Measurements from ENCODE around the gene SLC5A6. TPM values are rescaled to one million over a fixed set of nuclear protein-coding genes. Genes with fewer than 3 reads are reported as not detected.

The SLC5A6 gene
- total and polyA plus RNA-seq, 4 experiments from 2014 or later = 18.9 to 25.1 (median 21.8) TPM

GRCh38 chr2:27237341-27237945, 25.4 kb upstream of the SLC5A6 start:
- H3K27ac ChIP-seq (ENCODE audit: low read depth, low read length) = no peak overlapping the region
- no peak overlapping the region for H3K27ac Mint-ChIP-seq
- no peak for DNase-seq
- CTCF ChIA-PET (ENCODE audit: partially characterized antibody) = interaction anchor here (0.5 kb wide), 1 partner anchor 67 kb away, joined by 3 read pairs; no protein-coding TSS in a partner anchor
- H3K4me3 ChIP-seq (ENCODE audit: low read length in 2 of 2) = no peak overlapping the region
- H3K27me3 ChIP-seq (ENCODE audit: insufficient read depth, low read length) = no peaks in the 10 kb centered on the region
- peaks cover 8% of the 10 kb centered on the region for H3K4me1 ChIP-seq (ENCODE audit: insufficient read depth, low read length)
- no peaks in the 10 kb centered on the region for H3K9me3 ChIP-seq (ENCODE audit: control insufficient read depth in 1 of 2, low read length in 2 of 2)
- peaks cover 0 to 14% (median 7%) of the 10 kb centered on the region in 4 donors for H3K4me1 Mint-ChIP-seq
- no peak overlapping the region for H3K4me3 Mint-ChIP-seq
- intact Hi-C loops (cut with micrococcal nuclease) = no loop called here
- H3K36me3 ChIP-seq (ENCODE audit: insufficient read depth, low read length) = peaks cover 86% of the 10 kb centered on the region
- H3K27me3 Mint-ChIP-seq = no peaks in the 10 kb centered on the region
- H3K36me3 Mint-ChIP-seq = peaks cover 59 to 97% of the 10 kb centered on the region in 2 donors
- peaks cover 0 to 2% (median 0%) of the 10 kb centered on the region in 8 donors for H3K9me3 Mint-ChIP-seq
- POLR2A ChIA-PET (ENCODE audit: partially characterized antibody) = no interaction called here

GRCh38 chr2:27236626-27237025, 24.6 kb upstream of the SLC5A6 start:
- no peak for DNase-seq
- H3K27me3 Mint-ChIP-seq = no peaks in the 10 kb centered on the region
- no peak overlapping the region for H3K4me3 Mint-ChIP-seq
- peaks cover 0 to 2% (median 0%) of the 10 kb centered on the region in 8 donors for H3K9me3 Mint-ChIP-seq
- POLR2A ChIA-PET (ENCODE audit: partially characterized antibody) = no interaction called here
- H3K36me3 Mint-ChIP-seq = peaks cover 64 to 97% of the 10 kb centered on the region in 2 donors
- H3K9me3 ChIP-seq (ENCODE audit: control insufficient read depth in 1 of 2, low read length in 2 of 2) = no peaks in the 10 kb centered on the region
- peaks cover 0 to 5% (median 2%) of the 10 kb centered on the region in 4 donors for H3K4me1 Mint-ChIP-seq
- H3K4me1 ChIP-seq (ENCODE audit: insufficient read depth, low read length) = peaks cover under 1% of the 10 kb centered on the region
- no peak overlapping the region for H3K4me3 ChIP-seq (ENCODE audit: low read length in 2 of 2)
- CTCF ChIA-PET (ENCODE audit: partially characterized antibody) = no interaction called here
- H3K27me3 ChIP-seq (ENCODE audit: insufficient read depth, low read length) = no peaks in the 10 kb centered on the region
- intact Hi-C loops (cut with micrococcal nuclease) = no loop called here
- peak overlapping the region in 1 of 7 donors; percentile 49 for H3K27ac Mint-ChIP-seq
- peaks cover 90% of the 10 kb centered on the region for H3K36me3 ChIP-seq (ENCODE audit: insufficient read depth, low read length)
- no peak overlapping the region for H3K27ac ChIP-seq (ENCODE audit: low read depth, low read length)

GRCh38 chr2:27236136-27236535, 24.1 kb upstream of the SLC5A6 start:
- intact Hi-C loops (cut with micrococcal nuclease) = no loop called here
- ChIA-PET CTCF (ENCODE audit: partially characterized antibody) (interaction anchor here (0.7 kb wide), 1 partner anchor 13 kb away, joined by 3 read pairs; no protein-coding TSS in a partner anchor), POLR2A (ENCODE audit: partially characterized antibody) (no interaction called here)
- no peak for DNase-seq
- no peaks in the 10 kb centered on the region for H3K27me3 Mint-ChIP-seq
- H3K27me3 ChIP-seq (ENCODE audit: insufficient read depth, low read length) = no peaks in the 10 kb centered on the region
- no peak overlapping the region for H3K27ac ChIP-seq (ENCODE audit: low read depth, low read length)
- H3K36me3 ChIP-seq (ENCODE audit: insufficient read depth, low read length) = peaks cover 92% of the 10 kb centered on the region
- H3K4me1 Mint-ChIP-seq = peaks cover 0 to under 1% (median 0%) of the 10 kb centered on the region in 4 donors
- no peak overlapping the region for H3K4me3 ChIP-seq (ENCODE audit: low read length in 2 of 2)
- H3K36me3 Mint-ChIP-seq = peaks cover 64 to 97% of the 10 kb centered on the region in 2 donors
- H3K9me3 Mint-ChIP-seq = peaks cover 0 to 2% (median 0%) of the 10 kb centered on the region in 8 donors
- H3K4me3 Mint-ChIP-seq = no peak overlapping the region
- no peaks in the 10 kb centered on the region for H3K9me3 ChIP-seq (ENCODE audit: control insufficient read depth in 1 of 2, low read length in 2 of 2)
- H3K27ac Mint-ChIP-seq = peak overlapping the region in 2 of 7 donors; percentile 49 to 61
- H3K4me1 ChIP-seq (ENCODE audit: insufficient read depth, low read length) = no peaks in the 10 kb centered on the region

GRCh38 chr2:27233341-27233740, 21.3 kb upstream of the SLC5A6 start:
- Mint-ChIP-seq H3K9me3 (no peaks in the 10 kb centered on the region), H3K36me3 (peaks cover 51 to 80% of the 10 kb centered on the region in 2 donors), H3K4me3 (no peak overlapping the region), H3K27ac (no peak overlapping the region), H3K4me1 (no peaks in the 10 kb centered on the region), H3K27me3 (no peaks in the 10 kb centered on the region)
- H3K4me1 ChIP-seq (ENCODE audit: insufficient read depth, low read length) = no peaks in the 10 kb centered on the region
- H3K9me3 ChIP-seq (ENCODE audit: control insufficient read depth in 1 of 2, low read length in 2 of 2) = no peaks in the 10 kb centered on the region
- ChIA-PET CTCF (ENCODE audit: partially characterized antibody) (interaction anchor here (1.1 to 1.4 kb wide), 4 partner anchors 47 to 70 kb away, joined by 3 to 5 read pairs (median 4); no protein-coding TSS in a partner anchor), POLR2A (ENCODE audit: partially characterized antibody) (interaction anchor here (1.5 kb wide), 1 partner anchor 14 kb away, joined by 3 read pairs; no protein-coding TSS in a partner anchor)
- no peaks in the 10 kb centered on the region for H3K27me3 ChIP-seq (ENCODE audit: insufficient read depth, low read length)
- H3K36me3 ChIP-seq (ENCODE audit: insufficient read depth, low read length) = peaks cover 73% of the 10 kb centered on the region
- H3K27ac ChIP-seq (ENCODE audit: low read depth, low read length) = no peak overlapping the region
- intact Hi-C loops (cut with micrococcal nuclease) = no loop called here
- H3K4me3 ChIP-seq (ENCODE audit: low read length in 2 of 2) = no peak overlapping the region
- DNase-seq = no peak

GRCh38 chr2:27231921-27232320, 19.9 kb upstream of the SLC5A6 start:
- Mint-ChIP-seq H3K27ac (no peak overlapping the region), H3K9me3 (no peaks in the 10 kb centered on the region), H3K36me3 (peaks cover 53 to 81% of the 10 kb centered on the region in 2 donors), H3K4me1 (no peaks in the 10 kb centered on the region), H3K4me3 (no peak overlapping the region), H3K27me3 (no peaks in the 10 kb centered on the region)
- intact Hi-C loops (cut with micrococcal nuclease) = no loop called here
- ChIA-PET CTCF (ENCODE audit: partially characterized antibody) (interaction anchor here (1.0 kb wide), 1 partner anchor 10 kb away, joined by 3 read pairs; no protein-coding TSS in a partner anchor), POLR2A (ENCODE audit: partially characterized antibody) (no interaction called here)
- Histone ChIP-seq H3K4me1 (ENCODE audit: insufficient read depth, low read length) (no peaks in the 10 kb centered on the region), H3K9me3 (ENCODE audit: control insufficient read depth in 1 of 2, low read length in 2 of 2) (no peaks in the 10 kb centered on the region), H3K4me3 (ENCODE audit: low read length in 2 of 2) (no peak overlapping the region), H3K27me3 (ENCODE audit: insufficient read depth, low read length) (no peaks in the 10 kb centered on the region), H3K36me3 (ENCODE audit: insufficient read depth, low read length) (peaks cover 76% of the 10 kb centered on the region), H3K27ac (ENCODE audit: low read depth, low read length) (no peak overlapping the region)
- DNase-seq = no peak

GRCh38 chr2:27227501-27227900, 15.4 kb upstream of the SLC5A6 start:
- H3K36me3 ChIP-seq (ENCODE audit: insufficient read depth, low read length) = peaks cover 73% of the 10 kb centered on the region
- intact Hi-C loops (cut with micrococcal nuclease) = no loop called here
- CTCF ChIA-PET (ENCODE audit: partially characterized antibody) = no interaction called here
- POLR2A ChIA-PET (ENCODE audit: partially characterized antibody) = no interaction called here
- Mint-ChIP-seq H3K27ac (no peak overlapping the region), H3K4me3 (no peak overlapping the region), H3K27me3 (no peaks in the 10 kb centered on the region), H3K4me1 (no peaks in the 10 kb centered on the region), H3K36me3 (peaks cover 46 to 69% of the 10 kb centered on the region in 2 donors), H3K9me3 (no peaks in the 10 kb centered on the region)
- H3K27me3 ChIP-seq (ENCODE audit: insufficient read depth, low read length) = no peaks in the 10 kb centered on the region
- H3K9me3 ChIP-seq (ENCODE audit: control insufficient read depth in 1 of 2, low read length in 2 of 2) = no peaks in the 10 kb centered on the region
- DNase-seq = no peak
- no peak overlapping the region for H3K27ac ChIP-seq (ENCODE audit: low read depth, low read length)
- no peaks in the 10 kb centered on the region for H3K4me1 ChIP-seq (ENCODE audit: insufficient read depth, low read length)
- no peak overlapping the region for H3K4me3 ChIP-seq (ENCODE audit: low read length in 2 of 2)

GRCh38 chr2:27225526-27225925, 13.5 kb upstream of the SLC5A6 start:
- ChIA-PET CTCF (ENCODE audit: partially characterized antibody) (interaction anchor here (1.7 kb wide), 1 partner anchor 54 kb away, joined by 4 read pairs; no protein-coding TSS in a partner anchor), POLR2A (ENCODE audit: partially characterized antibody) (interaction anchor here (0.5 kb wide), 1 partner anchor 1280 kb away, joined by 4 read pairs; no protein-coding TSS in a partner anchor)
- Mint-ChIP-seq H3K36me3 (peaks cover 48 to 67% of the 10 kb centered on the region in 2 donors), H3K9me3 (no peaks in the 10 kb centered on the region), H3K27me3 (no peaks in the 10 kb centered on the region), H3K4me3 (no peak overlapping the region), H3K4me1 (peaks cover 0 to 3% (median 0%) of the 10 kb centered on the region in 4 donors), H3K27ac (no peak overlapping the region)
- intact Hi-C loops (cut with micrococcal nuclease) = no loop called here
- Histone ChIP-seq H3K9me3 (ENCODE audit: control insufficient read depth in 1 of 2, low read length in 2 of 2) (no peaks in the 10 kb centered on the region), H3K36me3 (ENCODE audit: insufficient read depth, low read length) (peaks cover 64% of the 10 kb centered on the region), H3K4me1 (ENCODE audit: insufficient read depth, low read length) (no peaks in the 10 kb centered on the region), H3K27ac (ENCODE audit: low read depth, low read length) (no peak overlapping the region), H3K4me3 (ENCODE audit: low read length in 2 of 2) (no peak overlapping the region), H3K27me3 (ENCODE audit: insufficient read depth, low read length) (no peaks in the 10 kb centered on the region)
- no peak for DNase-seq
